SH-SY5Y (cell line): ENCODE measurements around the gene MTRR.

Experiments used
- GATA2 ChIP-seq: IDR thresholded peaks from 2 replicates; pipeline ENCODE4 v1.6.1; 2011; ENCODE audit warnings: mild to moderate bottlenecking, low read depth, low read length
- GATA3 ChIP-seq: IDR thresholded peaks from 2 replicates; pipeline ENCODE4 v1.6.1; 2011; ENCODE audit warnings: low read depth, mild to moderate bottlenecking, low read length, moderate library complexity

DNA sequence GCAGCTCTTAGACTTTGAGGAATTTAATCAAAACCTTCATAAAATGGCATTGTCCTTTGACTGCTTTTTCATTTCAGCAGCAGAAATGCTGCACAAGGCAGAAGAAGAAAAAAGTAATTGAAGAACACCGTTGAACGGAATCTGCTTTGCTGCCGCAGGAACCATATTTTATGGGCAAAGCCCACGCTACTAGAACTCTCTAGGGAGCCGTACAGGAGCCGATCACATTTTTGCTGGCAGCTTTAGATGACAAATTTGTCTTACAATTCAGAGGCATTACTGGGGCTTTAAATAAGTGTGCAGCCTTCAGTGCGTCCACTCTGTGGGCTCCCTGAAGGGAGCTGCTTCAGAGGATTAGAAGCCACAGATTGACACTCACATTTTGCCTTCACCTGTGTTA, 23.4 kb upstream of the MTRR start:
- TF ChIP-seq GATA2: no peak
- TF ChIP-seq GATA3: no peak
